Measurements from ENCODE around the gene SPEM3. TPM values are rescaled to one million over a fixed set of nuclear protein-coding genes. Genes with fewer than 3 reads are reported as not detected.

The SPEM3 gene
- total and polyA plus RNA-seq, 2 of the 13 experiments (the other 11 are each of a cell fraction or from before 2014, with no cell fraction given): not detected

GRCh38 chr17:7394452-7395191 is 34.0 kb upstream of the SPEM3 start, which contains the start of gene PLSCR3 (continued):
- TF ChIP-seq ZFP1 (CRISPR knock-in tag; IDR thresholded peaks at IDR 0.05): no peak
- TF ChIP-seq POGK (CRISPR knock-in tag; conservative IDR thresholded peaks at IDR 0.05): peak; percentile 85
- peak; percentile 43; the same call in 1 of the 2 replicates for TF ChIP-seq RAD21 (CRISPR knock-in tag; IDR thresholded peaks at IDR 0.05)
- TF ChIP-seq ZNF83 (CRISPR knock-in tag; IDR thresholded peaks at IDR 0.05; ENCODE audit: borderline replicate concordance): 0 out of 2 replicates have a peak, but pooled peaks have one; percentile 60
- no peak for TF ChIP-seq ZNF609 (CRISPR knock-in tag; IDR thresholded peaks at IDR 0.05; ENCODE audit: borderline replicate concordance)
- no peak for TF ChIP-seq PCBP1 (IDR thresholded peaks at IDR 0.05; ENCODE audit: borderline replicate concordance, low read depth, low read length)
- TF ChIP-seq ZSCAN20 (CRISPR knock-in tag; IDR thresholded peaks at IDR 0.05; ENCODE audit: borderline replicate concordance): no peak
- TF ChIP-seq ZBTB26 (CRISPR knock-in tag; IDR thresholded peaks at IDR 0.05; ENCODE audit: borderline replicate concordance): no peak
- TF ChIP-seq ZNF260 (CRISPR knock-in tag; IDR thresholded peaks at IDR 0.05; ENCODE audit: borderline replicate concordance, low read depth): no peak
- TF ChIP-seq ZNF329 (CRISPR knock-in tag; IDR thresholded peaks at IDR 0.05; ENCODE audit: low read depth): 0 out of 2 replicates have a peak, but pooled peaks have one; percentile 13
- peak; percentile 20; the same call in 1 of the 2 replicates for TF ChIP-seq ZNF580 (CRISPR knock-in tag; IDR thresholded peaks at IDR 0.05; ENCODE audit: borderline replicate concordance, low read depth)
- TF ChIP-seq CTCF (CRISPR knock-in tag; IDR thresholded peaks at IDR 0.05): peak; percentile 53
- no peak for TF ChIP-seq LBX2 (CRISPR knock-in tag; IDR thresholded peaks at IDR 0.05; ENCODE audit: borderline replicate concordance)
- no peak for TF ChIP-seq ZSCAN29 (CRISPR knock-in tag; conservative IDR thresholded peaks at IDR 0.05)
- no peak for TF ChIP-seq NONO (IDR thresholded peaks at IDR 0.05)
- TF ChIP-seq NONO (CRISPR knock-in tag; conservative IDR thresholded peaks at IDR 0.05): peak; percentile 78

All from HepG2 (cell line).